K562 (cell line): ENCODE results near the gene LRRC15. TPM values are rescaled to one million over a fixed set of nuclear protein-coding genes. Genes with fewer than 3 reads are reported as not detected.

ENCODE experiments used
- ATAC-seq: fragments of 200-7000 bp; cut with Tn5 transposase; 3 replicates; pipeline ENCODE4 v1.9.1; 2020; ENCODE audit warnings: moderate library complexity
- BruUV-seq: library from RNA; stranded (reverse); fragments of 400-500 nt; replicated peaks from 2 replicates; lab custom pipeline; 2021; lab: Mats Ljungman, UMichigan
- CTCF ChIA-PET: fragments of 300-600 bp; formaldehyde crosslinking; extraction: SDS; loops from one replicate; lab custom pipeline; 2021; ENCODE audit warnings: low intra/inter-chr PET ratio; lab: Yijun Ruan, JAX
- POLR2A ChIA-PET: fragments of 300-600, 350-650 bp; sonication (Branson Sonifier 250); formaldehyde crosslinking; extraction: SDS; loops from one replicate; lab custom pipeline; 2021; ENCODE audit warnings: antibody characterized with exemption, inconsistent platforms; lab: Yijun Ruan, JAX
- DNase-seq, 4 experiments: peaks; one replicate each; pipeline versions ENCODE4 v3.0.0 to v3.0.0-alpha.2; 2011 to 2018; ENCODE audit warnings: low spot score in 3 of 4, mixed read lengths in 3 of 4; ENCODE audit errors: extremely low read depth in 1 of 4
- FAIRE-seq: peaks from 2 replicates; lab custom pipeline; 2011; peaks lifted over from hg19 to GRCh38; lab: Jason Lieb, UNC
- H2AFZ ChIP-seq: 2 replicates; pipeline ENCODE4 v1.6.0; 2011; ENCODE audit warnings: low read depth, low read length, control low read depth, inconsistent platforms
- H3K27ac ChIP-seq: fragments of 200-600 bp; 3 replicates; pipeline ENCODE4 v1.8.0; 2011; ENCODE audit warnings: low read depth, mild to moderate bottlenecking, control low read depth, inconsistent platforms, low read length, moderate library complexity, mixed read lengths; ENCODE audit errors: extremely low read depth
- H3K27me3 ChIP-seq, 2 experiments: fragments of 300-600 bp in 1 of 2; 2 replicates in 1 of 2; 3 replicates in 1 of 2; pipeline versions ENCODE4 v1.6.0 to v1.8.0; 2011; ENCODE audit warnings: inconsistent platforms in 2 of 2, low read length in 2 of 2, mild to moderate bottlenecking in 1 of 2, mixed read lengths in 1 of 2, moderate library complexity in 1 of 2; ENCODE audit not compliant: control insufficient read depth in 2 of 2, insufficient read depth in 2 of 2
- H3K36me3 ChIP-seq: fragments of 300-600 bp; 3 replicates; pipeline ENCODE4 v1.8.0; 2011; ENCODE audit warnings: mild to moderate bottlenecking, low read length, inconsistent platforms; ENCODE audit not compliant: control insufficient read depth, insufficient read depth
- H3K4me1 ChIP-seq, 2 experiments: fragments of 200-600 bp in 1 of 2; replicated peaks in 1 of 2; 2 replicates in 1 of 2; 3 replicates in 1 of 2; pipeline versions ENCODE4 v1.5.1 to v1.8.0; 2011; ENCODE audit warnings: inconsistent platforms in 2 of 2, low read length in 2 of 2, mild to moderate bottlenecking in 1 of 2, mixed read lengths in 1 of 2, moderate library complexity in 1 of 2; ENCODE audit not compliant: control insufficient read depth in 2 of 2, insufficient read depth in 2 of 2
- H3K4me2 ChIP-seq: 2 replicates; pipeline ENCODE4 v1.6.1; 2011; ENCODE audit warnings: low read length, control low read depth, inconsistent platforms, mixed read lengths; ENCODE audit not compliant: insufficient read depth
- H3K4me3 ChIP-seq: fragments of 200-600 bp; sonication (generic), shearing (Covaris generic); 2 replicates; pipeline ENCODE4 v1.5.1; 2016; ENCODE audit warnings: control low read depth, inconsistent platforms
- H3K79me2 ChIP-seq: fragments of 200-600 bp; 3 replicates; pipeline ENCODE4 v1.8.0; 2011; ENCODE audit warnings: low read length, inconsistent platforms; ENCODE audit not compliant: control insufficient read depth, insufficient read depth
- H3K9ac ChIP-seq, 2 experiments: 2 replicates each; pipeline versions ENCODE4 v1.6.0 to v1.6.1; 2011; ENCODE audit warnings: low read depth in 2 of 2, low read length in 2 of 2, control low read depth in 1 of 2, inconsistent platforms in 1 of 2, mild to moderate bottlenecking in 1 of 2, mixed read lengths in 1 of 2; ENCODE audit not compliant: insufficient read depth in 1 of 2
- H3K9me1 ChIP-seq: one replicate; pipeline ENCODE4 v1.6.0; 2011; ENCODE audit warnings: inconsistent platforms, mild to moderate bottlenecking, low read length, moderate library complexity; ENCODE audit not compliant: control insufficient read depth, insufficient read depth
- H3K9me3 ChIP-seq: replicated peaks from 2 replicates; pipeline ENCODE4 v1.5.1; 2011; ENCODE audit warnings: low read depth, low read length, inconsistent platforms; ENCODE audit not compliant: control insufficient read depth, insufficient read depth
- H4K20me1 ChIP-seq: replicated peaks from 2 replicates; pipeline ENCODE4 v1.6.1; 2011; ENCODE audit warnings: low read length, inconsistent platforms, mixed read lengths; ENCODE audit not compliant: control insufficient read depth, insufficient read depth
- EHMT2 ChIP-seq: fragments of 450-650 bp; IDR thresholded peaks from 2 replicates; pipeline ENCODE4 v1.6.1; 2018; ENCODE audit warnings: antibody characterized with exemption
- ETV1 ChIP-seq: fragments of 450-650 bp; conservative IDR thresholded peaks from 2 replicates; pipeline ENCODE4 v1.6.1; 2016; ENCODE audit warnings: missing genetic modification characterization, control low read depth, low read depth, missing compliant biosample characterization
- EZH2 ChIP-seq: IDR thresholded peaks from 2 replicates; pipeline ENCODE4 v1.6.1; 2012; ENCODE audit warnings: low read depth, mild to moderate bottlenecking, inconsistent platforms, low read length, borderline replicate concordance
- FOXP4 ChIP-seq: sonication (generic); formaldehyde crosslinking; IDR thresholded peaks from 2 replicates; pipeline ENCODE4 v1.8.0; 2022; ENCODE audit warnings: mild to moderate bottlenecking, missing genetic modification reagents, borderline replicate concordance
- GABPB1 ChIP-seq: sonication (generic); formaldehyde crosslinking; IDR thresholded peaks from 2 replicates; pipeline ENCODE4 v1.8.0; 2022; ENCODE audit warnings: mild to moderate bottlenecking, missing genetic modification reagents
- HDAC8 ChIP-seq: fragments of 450-650 bp; IDR thresholded peaks from 2 replicates; pipeline ENCODE4 v1.6.1; 2016; ENCODE audit warnings: mild to moderate bottlenecking, missing genetic modification characterization, moderate library complexity, missing compliant biosample characterization
- KDM1A ChIP-seq, 2 experiments: fragments of 450-650 bp; IDR thresholded peaks; 2 replicates each; pipeline ENCODE4 v1.6.1; 2016; ENCODE audit warnings: mild to moderate bottlenecking in 2 of 2
- RAD51 ChIP-seq: fragments of 450-650 bp; IDR thresholded peaks from 2 replicates; pipeline ENCODE4 v1.7.1; 2016; ENCODE audit warnings: low read depth, mild to moderate bottlenecking, borderline replicate concordance
- RB1 ChIP-seq: fragments of 450-650 bp; IDR thresholded peaks from 2 replicates; pipeline ENCODE4 v1.6.1; 2017; ENCODE audit warnings: low read depth, mild to moderate bottlenecking
- SP2 ChIP-seq: IDR thresholded peaks from 2 replicates; pipeline ENCODE4 v1.6.1; 2011; ENCODE audit warnings: mild to moderate bottlenecking, low read depth, low read length, moderate library complexity; ENCODE audit not compliant: poor library complexity, severe bottlenecking; ENCODE audit errors: extremely low read depth
- USF1 ChIP-seq: sonication (generic); formaldehyde crosslinking; IDR thresholded peaks from 2 replicates; pipeline ENCODE4 v1.9.0; 2022; ENCODE audit warnings: mild to moderate bottlenecking, missing genetic modification reagents
- ZNF274 ChIP-seq: IDR thresholded peaks from 2 replicates; pipeline ENCODE4 v1.6.1; 2011; ENCODE audit warnings: low read depth, mild to moderate bottlenecking, low read length, moderate library complexity, borderline replicate concordance
- ZNF785 ChIP-seq: fragments of 250-450 bp; sonication (Bioruptor Pico); IDR thresholded peaks from 2 replicates; pipeline ENCODE4 v1.4.0; 2020; ENCODE audit warnings: mild to moderate bottlenecking
- WGBS: fragments of 100-300 bp; shearing (Covaris generic); methylation state at CpG from one replicate; pipeline ENCODE4 v1.1.6; 2016; ENCODE audit warnings: low coverage, mixed read lengths; ENCODE audit not compliant: insufficient coverage; ENCODE audit errors: missing lambda C conversion rate; 5-methylcytosine and 5-hydroxymethylcytosine counted together
- in situ Hi-C: fragments of 300-500 bp; cut with MboI; formaldehyde crosslinking; loops from 4 replicates; pipeline ENCODE4 v1.15.0; 2018; ENCODE audit warnings: inconsistent platforms, mixed read lengths
- intact Hi-C: fragments of 100-400 bp; cut with micrococcal nuclease; formaldehyde crosslinking; loops from 2 replicates; pipeline ENCODE4 v1.14.2; 2022
- polyA plus RNA-seq, 8 experiments: library from polyadenylated mRNA; depleted of rRNA in 4 of 8; stranded (reverse) in 5 of 8; unstranded in 3 of 8; fragments of >200 nt; fragmentation: Nextera tagmentation in 2 of 8; fragmentation: Illumina TruSeq in 1 of 8; extraction: Ambion mirVana in 2 of 8; extraction: Trizol in 1 of 8; gene quantifications; 2 replicates each; pipeline versions ENCODE4 v1.2.1 to v1.2.3, GENCODE V29; 2011 to 2014; ENCODE audit warnings: inconsistent platforms in 1 of 8, missing spikeins in 1 of 8
- total RNA-seq, 7 experiments: library from RNA; depleted of rRNA in 6 of 7; stranded (reverse); fragments of >200 nt in 6 of 7; fragmentation: Illumina TruSeq in 2 of 7; extraction: Trizol in 2 of 7; gene quantifications; 2 replicates each; pipeline versions ENCODE4 v1.2.1 to v1.2.3, GENCODE V29; 2011 to 2021; ENCODE audit warnings: low replicate concordance in 1 of 7
- TF ChIP-seq, protein P1 (sequence below): fragments of 450-650 bp; formaldehyde crosslinking; IDR thresholded peaks from 2 replicates; pipeline ENCODE4 v1.4.0; 2020; ENCODE audit warnings: mild to moderate bottlenecking, moderate library complexity
- TF ChIP-seq, protein P2 (sequence below): sonication (generic); formaldehyde crosslinking; IDR thresholded peaks from 2 replicates; pipeline ENCODE4 v1.5.0; 2020; ENCODE audit warnings: missing genetic modification reagents

Gene LRRC15
- total and polyA plus RNA-seq, 9 of the 15 experiments (the other 6 are each of a cell fraction or from before 2014, with no cell fraction given): not detected

DNA sequence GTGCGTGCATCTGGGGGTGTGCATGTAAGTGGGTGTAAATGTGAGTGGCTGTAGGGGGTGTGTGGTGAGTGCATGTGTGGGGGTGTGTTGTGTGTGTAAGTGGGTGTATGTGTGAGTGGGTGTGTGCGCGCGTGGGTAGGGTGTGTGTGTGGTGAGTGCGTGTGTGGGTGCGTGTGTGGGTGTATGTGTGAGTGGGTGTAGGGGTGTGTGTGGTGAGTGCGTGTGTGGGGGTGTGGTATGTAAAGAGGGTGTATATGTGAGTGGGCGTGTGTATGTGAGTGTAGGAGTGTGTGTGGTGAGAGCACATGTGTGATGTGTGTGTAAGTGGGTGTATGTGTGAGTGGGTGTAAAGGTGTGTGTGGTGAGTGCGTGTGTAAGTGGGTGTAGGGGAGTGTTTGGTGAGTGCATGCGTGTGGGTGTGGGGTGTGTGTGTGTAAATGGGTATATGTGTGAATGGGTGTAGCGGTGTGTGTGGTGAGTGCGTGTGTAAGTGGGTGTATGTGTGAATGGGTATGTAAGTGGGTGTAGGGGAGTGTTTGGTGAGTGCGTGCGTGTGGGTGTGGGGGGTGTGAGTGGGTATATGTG is 17.5 kb downstream of the LRRC15 start (continued):
- TF ChIP-seq, protein P1, sequence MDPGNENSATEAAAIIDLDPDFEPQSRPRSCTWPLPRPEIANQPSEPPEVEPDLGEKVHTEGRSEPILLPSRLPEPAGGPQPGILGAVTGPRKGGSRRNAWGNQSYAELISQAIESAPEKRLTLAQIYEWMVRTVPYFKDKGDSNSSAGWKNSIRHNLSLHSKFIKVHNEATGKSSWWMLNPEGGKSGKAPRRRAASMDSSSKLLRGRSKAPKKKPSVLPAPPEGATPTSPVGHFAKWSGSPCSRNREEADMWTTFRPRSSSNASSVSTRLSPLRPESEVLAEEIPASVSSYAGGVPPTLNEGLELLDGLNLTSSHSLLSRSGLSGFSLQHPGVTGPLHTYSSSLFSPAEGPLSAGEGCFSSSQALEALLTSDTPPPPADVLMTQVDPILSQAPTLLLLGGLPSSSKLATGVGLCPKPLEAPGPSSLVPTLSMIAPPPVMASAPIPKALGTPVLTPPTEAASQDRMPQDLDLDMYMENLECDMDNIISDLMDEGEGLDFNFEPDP (CRISPR knock-in tag): no peak
- no peak for TF ChIP-seq ETV1 (tag)

- ChIA-PET CTCF (no interaction called here), POLR2A (no interaction called here)
- Histone ChIP-seq H4K20me1 (0 out of 2 replicates have a peak, but pooled peaks cover 3% of the 10 kb centered on the region), H3K4me3 (no peak within 1 kb of the TSS), H3K4me1 (peaks cover 0 to 11% of the 10 kb centered on the region in 2 experiments; a peak in 2 of 5 replicates), H3K27me3 (peaks cover 5 to 15% of the 10 kb centered on the region in 2 experiments; a peak in 4 of 5 replicates), H3K27ac (no peak within 1 kb of the TSS), H3K79me2 (no peaks in the 10 kb centered on the region), H3K4me2 (no peak within 1 kb of the TSS), H3K9me1 (no peaks in the 10 kb centered on the region), H3K9ac (peak within 1 kb of the TSS in 1 of 2 experiments; percentile 71; a peak in 2 of 4 replicates), H2AFZ (no peak within 1 kb of the TSS), H3K9me3 (no peaks in the 10 kb centered on the region), H3K36me3 (no peaks in the 10 kb centered on the region)
- in situ Hi-C loops (no loop called here), intact Hi-C loops (no loop called here)
- DNase-seq: no peak
- no peak for ATAC-seq
- FAIRE-seq: no peak
- WGBS: 30% methylated on average over 21 of the region's 24 CpGs
- BruUV-seq: no TSS peak
- TF ChIP-seq EHMT2 (no peak), ZNF785 (no peak), GABPB1 (no peak), EZH2 (no peak), ZNF274 (no peak), SP2 (no peak), RB1 (no peak), KDM1A (IDR thresholded peaks at IDR 0.05) (no peak), HDAC8 (tag) (no peak), USF1 (CRISPR knock-in tag) (peak; percentile 26; the same call in 1 of the 2 replicates), FOXP4 (CRISPR knock-in tag) (no peak), RAD51 (no peak)
- TF ChIP-seq, protein P2, sequence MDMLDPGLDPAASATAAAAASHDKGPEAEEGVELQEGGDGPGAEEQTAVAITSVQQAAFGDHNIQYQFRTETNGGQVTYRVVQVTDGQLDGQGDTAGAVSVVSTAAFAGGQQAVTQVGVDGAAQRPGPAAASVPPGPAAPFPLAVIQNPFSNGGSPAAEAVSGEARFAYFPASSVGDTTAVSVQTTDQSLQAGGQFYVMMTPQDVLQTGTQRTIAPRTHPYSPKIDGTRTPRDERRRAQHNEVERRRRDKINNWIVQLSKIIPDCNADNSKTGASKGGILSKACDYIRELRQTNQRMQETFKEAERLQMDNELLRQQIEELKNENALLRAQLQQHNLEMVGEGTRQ (CRISPR knock-in tag): 0 out of 2 replicates have a peak, but pooled peaks have one; percentile 18
These were observed 18.4 kb downstream of the LRRC15 start, which contains the start of gene CPN2 for GRCh38 chr3:194351080-194351672. Gene CPN2, minus strand, starts transcription at chr3:194351328. Its CDS starts 8,626 bp downstream, at chr3:194342702.
